ENCODE measurements around the gene CEP68.

- TF ChIP-seq CTCF (conservative IDR thresholded peaks at IDR 0.05; ENCODE audit: low read length), result peak; percentile 44
- no peak for TF ChIP-seq EZH2phosphoT487 (IDR thresholded peaks at IDR 0.05; ENCODE audit: borderline replicate concordance)
Measured at GRCh38 chr2:65017335-65017734, 38.9 kb upstream of the CEP68 start.
